ENCODE results near the gene SUCLG2.
"Not testable (repeated sequence)": the region's sequence is repeated elsewhere in the genome, so short reads cannot be mapped to it uniquely, and the experiment has no call there.

Gene SUCLG2

DNA sequence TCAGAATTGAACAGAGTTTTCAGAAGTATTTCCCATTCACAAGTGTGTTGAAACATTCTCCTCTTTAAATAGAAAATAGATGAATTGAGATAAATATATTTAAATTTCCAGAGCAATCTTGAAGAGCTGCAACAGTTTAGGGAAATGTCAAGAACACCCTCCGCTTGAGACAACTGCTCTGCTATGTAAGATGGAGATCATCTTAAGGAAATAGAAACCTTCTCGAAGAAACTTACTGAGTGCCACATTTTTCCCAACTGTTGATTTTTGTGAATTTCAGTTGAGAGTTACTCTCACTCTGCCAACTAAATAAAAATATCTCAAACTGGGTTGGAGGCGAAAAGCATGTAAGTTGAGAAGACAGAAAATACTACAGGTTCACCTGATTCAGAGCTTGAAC lies 78.0 kb downstream of the SUCLG2 start:
- Histone ChIP-seq H3K27ac (no peak overlapping the region), H3K4me3 (no peak overlapping the region)

DNA sequence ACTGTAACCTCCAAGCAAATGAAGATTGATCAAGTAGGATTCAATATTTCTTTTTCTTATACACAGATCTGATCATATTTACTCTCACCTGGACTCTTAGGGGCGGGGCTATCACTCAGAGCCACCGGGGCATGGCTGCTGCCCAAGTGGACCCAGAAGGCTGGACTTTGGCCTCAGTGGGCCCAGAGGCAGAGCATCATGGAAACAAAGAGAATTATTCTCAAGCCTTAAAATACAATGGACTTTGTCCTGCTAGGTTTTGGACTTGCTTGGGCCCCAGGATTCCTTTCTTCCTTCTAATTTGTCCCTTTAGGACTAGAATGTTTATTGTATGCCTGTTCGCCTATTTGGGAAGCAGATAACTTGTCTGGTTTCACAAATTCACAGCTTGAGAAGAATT lies 85.1 kb downstream of the SUCLG2 start:
- Histone ChIP-seq H3K4me3 (no peak overlapping the region), H3K27ac (no peak overlapping the region)

- Histone ChIP-seq H3K27ac (no peak overlapping the region), H3K4me3 (no peak overlapping the region)
These were observed 86.5 kb downstream of the SUCLG2 start for GRCh38 chr3:67567893-67568292.

DNA sequence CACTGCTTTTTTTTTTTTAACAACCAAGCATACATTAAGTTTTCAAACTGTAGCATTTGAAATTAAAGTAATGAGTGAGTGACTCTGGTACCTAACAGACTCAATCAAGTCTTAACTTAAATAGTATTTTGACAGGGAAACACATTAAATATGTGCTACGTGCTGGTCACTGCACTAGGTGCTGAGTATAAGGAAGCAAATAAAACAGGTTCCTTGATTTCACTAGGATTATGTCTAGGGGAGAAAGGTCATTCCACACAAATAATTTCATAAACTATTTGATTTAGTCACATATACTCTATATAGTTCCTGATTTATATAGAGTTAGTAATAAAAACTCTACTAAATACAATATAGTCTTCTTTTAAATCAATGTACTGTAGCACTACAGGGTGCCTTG lies 89.4 kb downstream of the SUCLG2 start:
- H3K27ac ChIP-seq, result no peak overlapping the region
- H3K4me3 ChIP-seq, result no peak overlapping the region

GRCh38 chr3:67564008-67564407 lies 90.4 kb downstream of the SUCLG2 start:
- Histone ChIP-seq H3K4me3 (no peak overlapping the region), H3K27ac (no peak overlapping the region)

- H3K4me3 ChIP-seq, result no peak overlapping the region
- H3K27ac ChIP-seq, result no peak overlapping the region
These were observed 92.6 kb downstream of the SUCLG2 start for GRCh38 chr3:67561667-67562394.

DNA sequence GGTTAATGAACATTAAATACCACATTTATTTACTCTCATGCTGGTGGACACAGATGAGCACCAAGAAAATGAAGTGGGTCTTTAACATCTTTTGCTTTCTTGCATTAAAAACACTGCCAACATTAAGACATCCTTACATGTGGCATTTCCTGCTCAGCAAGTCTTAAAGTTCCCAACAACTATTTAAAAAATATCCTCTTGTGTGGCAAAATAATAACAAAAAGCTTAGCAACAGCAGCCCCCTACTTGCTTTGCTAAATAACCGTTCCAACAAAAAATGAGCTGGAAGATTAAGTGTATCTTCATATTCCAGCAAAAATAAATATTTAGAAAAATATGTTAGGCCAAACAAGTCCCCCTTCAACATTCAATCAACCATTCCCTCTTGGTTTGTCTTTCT lies 93.1 kb downstream of the SUCLG2 start:
- no peak overlapping the region for H3K27ac ChIP-seq
- H3K4me3 ChIP-seq, result no peak overlapping the region

DNA sequence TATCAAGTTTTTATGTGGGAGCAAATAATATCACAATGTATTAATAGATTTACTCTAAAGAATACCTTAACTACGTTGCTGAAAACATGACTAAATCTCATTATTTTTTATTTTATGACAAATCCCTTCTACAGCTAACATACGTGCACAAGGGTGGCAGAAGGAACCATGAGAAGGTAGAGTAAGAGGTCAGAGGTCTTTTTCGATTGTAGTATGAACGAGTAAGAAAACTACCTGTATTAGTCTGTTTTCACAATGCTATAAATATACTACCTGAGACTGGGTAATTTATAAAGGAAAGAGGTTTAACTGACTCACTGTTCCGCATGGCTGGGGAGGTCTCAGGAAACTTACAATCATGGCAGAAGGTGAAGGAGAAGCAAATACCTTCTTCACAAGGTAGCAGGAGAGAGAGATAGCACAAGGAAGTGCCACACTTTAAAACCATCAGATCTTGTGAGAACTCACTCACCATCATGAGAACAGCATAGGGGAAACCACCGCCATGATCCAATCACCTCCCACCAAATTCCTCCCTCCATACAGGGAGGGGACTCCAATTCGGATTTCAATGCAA lies 95.3 kb downstream of the SUCLG2 start:
- Histone ChIP-seq H3K4me3 (no peak overlapping the region), H3K27ac (no peak overlapping the region)

DNA sequence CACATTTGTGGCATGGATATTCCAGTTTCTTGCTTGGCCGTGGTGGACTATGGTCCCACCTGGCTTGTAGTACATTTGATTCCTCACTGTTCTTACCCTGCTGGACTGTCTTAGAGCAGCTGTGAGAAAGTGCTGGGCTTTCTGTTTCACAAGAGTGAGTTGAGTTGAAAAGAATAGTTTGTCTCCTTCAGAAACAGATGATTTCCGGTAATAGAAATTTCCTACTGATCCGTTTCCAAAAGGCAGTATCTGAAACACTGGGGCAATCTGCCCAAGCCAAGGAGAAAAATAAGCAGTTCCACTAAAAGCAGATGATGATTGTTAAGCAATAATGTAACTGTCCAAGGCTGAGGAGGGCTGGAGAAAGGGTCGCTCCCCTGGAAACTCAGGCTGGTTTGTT lies 96.0 kb downstream of the SUCLG2 start:
- Histone ChIP-seq H3K4me3 (no peak overlapping the region), H3K27ac (no peak overlapping the region)

DNA sequence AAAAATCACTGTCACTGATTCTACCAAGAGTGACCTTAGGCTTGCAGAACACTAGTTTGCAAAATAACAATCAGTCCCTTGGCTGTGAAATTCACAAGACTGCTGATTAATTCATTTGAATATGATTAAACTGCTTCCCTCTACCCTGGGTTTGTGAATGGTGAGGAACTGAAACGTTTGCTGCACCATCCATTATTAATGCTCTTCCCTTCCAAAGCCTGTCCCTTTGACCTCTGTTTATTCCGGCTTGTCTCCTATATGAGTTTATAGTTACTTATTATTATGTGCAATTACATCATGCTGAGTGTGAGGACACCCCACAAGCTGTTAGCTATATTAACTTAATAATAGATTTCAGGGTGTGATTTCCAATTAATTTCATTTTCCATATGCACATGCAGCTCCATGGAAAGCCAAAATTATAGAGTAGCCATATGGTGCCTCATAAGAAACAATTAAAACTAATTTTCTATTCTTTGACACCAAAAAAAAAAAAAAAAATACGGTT lies 96.5 kb downstream of the SUCLG2 start:
- no peak overlapping the region for H3K4me3 ChIP-seq
- H3K27ac ChIP-seq, result no peak overlapping the region

- H3K27ac ChIP-seq, result no peak overlapping the region
- no peak overlapping the region for H3K4me3 ChIP-seq
These were observed 102.9 kb downstream of the SUCLG2 start for GRCh38 chr3:67551361-67552016.

- Histone ChIP-seq H3K27ac (no peak overlapping the region), H3K4me3 (no peak overlapping the region)
These were observed 103.9 kb downstream of the SUCLG2 start for GRCh38 chr3:67550541-67550940.

- H3K4me3 ChIP-seq, H3K27ac ChIP-seq: not testable (repeated sequence)
These were observed 111.7 kb downstream of the SUCLG2 start for GRCh38 chr3:67542502-67543250.

DNA sequence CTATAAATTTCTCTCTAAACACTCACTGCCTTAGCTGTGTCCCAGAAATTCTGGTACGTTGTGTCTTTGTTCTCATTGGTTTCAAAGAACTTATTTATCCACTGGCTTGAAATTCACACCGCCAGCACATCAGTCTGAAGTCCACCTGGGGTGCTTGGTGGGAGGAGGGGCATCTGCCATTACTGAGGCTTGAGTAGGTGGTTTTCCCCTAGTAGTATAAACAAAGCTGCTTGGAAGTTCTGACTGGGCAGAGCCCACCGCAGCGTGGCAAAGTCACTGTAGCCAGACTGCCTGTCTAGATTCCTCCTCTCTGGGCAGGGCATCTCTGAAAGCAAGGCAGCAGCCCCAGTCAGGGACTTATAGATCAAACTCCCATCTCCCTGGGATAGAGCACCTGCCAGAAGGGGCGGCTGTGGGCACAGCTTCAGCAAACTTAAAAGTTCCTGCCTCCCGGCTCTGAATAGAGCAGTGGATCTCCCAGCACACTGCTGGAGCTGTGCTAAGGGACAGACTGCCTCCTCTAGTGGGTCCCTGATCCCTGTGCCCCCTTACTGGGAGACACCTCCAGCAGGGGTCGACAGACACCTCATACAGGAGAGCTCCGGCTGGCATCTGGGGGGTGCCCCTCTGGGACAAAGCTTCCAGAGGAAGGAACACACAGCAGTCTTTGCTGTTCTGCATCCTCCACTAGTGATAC lies 114.1 kb downstream of the SUCLG2 start:
- no peak overlapping the region for H3K27ac ChIP-seq
- no peak overlapping the region for H3K4me3 ChIP-seq

DNA sequence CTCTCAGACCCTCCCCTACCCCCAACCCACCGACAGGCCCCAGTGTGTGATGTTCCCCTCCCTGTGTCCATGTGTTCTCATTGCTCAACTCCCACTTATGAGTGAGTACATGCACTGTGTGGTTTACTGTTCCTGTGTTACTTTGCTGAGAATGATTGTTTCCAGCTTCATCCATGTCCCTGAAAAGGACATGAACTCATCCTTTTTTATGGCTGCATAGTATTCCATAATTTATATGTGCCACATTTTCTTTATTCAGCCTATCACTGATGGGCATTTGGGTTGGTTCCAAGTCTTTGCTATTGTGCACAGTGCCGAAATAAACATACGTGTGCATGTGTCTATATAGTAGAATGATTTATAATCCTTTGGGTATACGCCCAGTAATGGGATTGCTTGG lies 117.2 kb downstream of the SUCLG2 start:
- H3K4me3 ChIP-seq, result not testable (repeated sequence)

DNA sequence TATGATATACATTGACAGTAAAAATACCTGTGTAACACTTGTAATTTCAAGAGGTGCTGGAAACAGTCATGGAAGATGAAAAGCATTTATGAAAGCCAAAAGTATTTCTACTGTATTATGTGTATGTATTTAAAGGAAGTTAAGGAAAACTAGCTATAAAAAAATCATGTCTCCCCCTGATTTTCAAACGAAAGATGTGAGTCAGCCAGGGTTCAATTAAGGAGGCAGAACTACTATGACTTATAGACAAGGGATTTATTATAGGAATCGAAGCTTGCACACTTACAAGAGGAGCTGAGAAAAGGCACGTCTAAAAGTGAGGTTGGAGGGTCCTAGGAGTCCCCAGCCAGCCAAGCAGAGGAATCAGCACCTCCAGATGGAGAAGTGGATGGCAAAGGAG lies 119.4 kb downstream of the SUCLG2 start:
- no peak overlapping the region for H3K4me3 ChIP-seq
- H3K27ac ChIP-seq, result no peak overlapping the region

More for the DNA sequence above, 117.2 kb downstream of the SUCLG2 start:
- not testable (repeated sequence) for H3K27ac ChIP-seq

DNA sequence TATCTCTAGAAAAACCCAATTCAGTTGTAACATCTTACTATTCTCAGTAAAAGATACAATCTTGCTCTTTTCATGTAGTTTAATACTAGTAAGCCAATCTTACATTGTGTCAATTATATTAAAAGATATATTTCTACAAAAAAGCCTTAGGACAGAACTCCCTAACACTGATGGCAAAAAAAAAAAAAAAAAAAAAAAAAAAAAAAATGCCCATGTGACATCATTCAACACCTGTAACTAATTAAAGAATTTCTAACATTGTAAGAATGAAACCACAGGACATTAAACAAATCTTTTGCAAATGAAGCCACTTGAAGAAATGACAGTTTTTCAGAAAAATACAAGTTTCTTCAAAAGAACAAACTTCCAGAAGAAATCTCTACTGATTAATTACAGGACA lies 119.8 kb downstream of the SUCLG2 start:
- no peak overlapping the region for H3K4me3 ChIP-seq
- no peak overlapping the region for H3K27ac ChIP-seq

DNA sequence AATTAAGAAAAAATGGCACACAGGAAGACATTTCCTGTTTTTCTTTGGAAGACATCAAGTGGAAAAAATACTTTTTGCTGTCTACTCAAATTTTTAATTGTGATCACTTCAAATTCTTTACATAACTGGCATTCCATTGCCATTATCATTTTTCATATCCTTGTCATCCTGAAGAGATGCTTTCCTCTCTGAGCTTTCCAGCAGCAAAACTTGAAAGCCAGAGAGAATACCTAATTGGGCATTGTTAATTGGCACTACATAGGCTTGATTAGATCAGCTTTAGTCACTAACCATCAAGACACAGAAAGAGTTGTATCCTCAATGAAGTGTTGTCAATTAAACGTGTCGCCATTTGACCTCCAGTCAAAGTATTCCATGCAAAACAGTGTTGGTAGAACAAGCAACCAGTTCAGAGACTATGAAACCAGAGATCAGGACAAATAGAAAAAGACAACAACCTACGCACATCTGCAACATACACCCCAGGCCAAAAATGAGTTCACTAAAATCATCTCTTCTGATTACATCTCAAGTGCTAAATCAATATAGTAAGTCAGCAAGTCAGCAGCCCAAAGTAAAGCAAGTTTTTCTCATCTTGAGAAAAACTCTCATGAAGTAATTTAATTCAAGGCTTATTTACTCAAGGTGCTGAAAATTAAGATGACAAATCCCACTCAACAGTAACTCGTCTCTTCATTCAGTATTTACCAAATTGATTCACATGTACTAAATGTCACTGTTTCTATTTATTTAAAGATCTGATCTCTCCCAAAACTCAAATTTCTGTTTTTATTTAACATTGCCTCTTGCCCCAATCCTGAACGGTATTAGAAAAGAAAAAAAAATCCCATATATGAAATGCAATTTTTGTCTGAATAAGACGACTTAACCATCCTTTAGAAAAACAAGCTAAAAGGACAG lies 123.0 kb downstream of the SUCLG2 start:
- Histone ChIP-seq H3K27ac (no peak overlapping the region), H3K4me3 (no peak overlapping the region)

GRCh38 chr3:67529915-67530314 lies 124.5 kb downstream of the SUCLG2 start:
- no peak overlapping the region for H3K4me3 ChIP-seq
- no peak overlapping the region for H3K27ac ChIP-seq

Data from skin epidermis (tissue), 12 donors.